ENCODE data around the gene NAPA. TPM values are rescaled to one million over a fixed set of nuclear protein-coding genes. Genes with fewer than 3 reads are reported as not detected.
"Not testable (repeated sequence)": the region's sequence is repeated elsewhere in the genome, so short reads cannot be mapped to it uniquely, and the experiment has no call there.

Gene NAPA
- polyA plus RNA-seq, 1 donor from 2014 or later, result 100 TPM

DNA sequence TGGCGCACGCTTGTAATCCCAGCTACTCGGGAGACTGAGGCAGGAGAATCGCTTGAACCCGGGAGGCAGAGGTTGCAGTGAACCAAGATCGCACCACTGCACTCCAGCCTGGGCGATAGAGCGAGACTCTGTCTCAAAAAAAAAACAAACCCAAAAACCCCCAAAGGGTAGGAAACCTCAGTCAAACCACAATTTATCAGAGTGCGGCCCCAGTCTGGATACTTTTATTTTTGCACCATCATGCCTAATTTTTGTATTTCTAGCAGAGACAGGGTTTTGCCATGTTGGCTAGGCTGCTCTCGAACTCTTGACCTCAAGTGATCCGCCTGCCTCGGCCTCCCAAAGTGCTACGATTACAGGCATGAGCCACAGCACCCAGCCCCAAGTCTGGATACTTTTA is 28.6 kb downstream of the NAPA start:
- not testable (repeated sequence) for H3K9ac ChIP-seq (ENCODE audit: low read length); H3K36me3 ChIP-seq (ENCODE audit: insufficient read depth, low read length); H2AFZ ChIP-seq (ENCODE audit: low read depth, low read length); H3K4me3 ChIP-seq (ENCODE audit: low read length); H3K9me2 ChIP-seq (ENCODE audit: insufficient read depth, low read length); H3K4me2 ChIP-seq (ENCODE audit: low read length); H3K79me2 ChIP-seq (replicated peaks; ENCODE audit: insufficient read depth, low read length); H3K27me3 ChIP-seq (ENCODE audit: insufficient read depth, low read depth, low read length); H4K20me1 ChIP-seq (ENCODE audit: insufficient read depth); H3K9me3 ChIP-seq (ENCODE audit: low read length); H3F3A ChIP-seq (ENCODE audit: insufficient read depth, low read length, poor library complexity, severe bottlenecking); H3K27ac ChIP-seq (ENCODE audit: low read length)

DNA sequence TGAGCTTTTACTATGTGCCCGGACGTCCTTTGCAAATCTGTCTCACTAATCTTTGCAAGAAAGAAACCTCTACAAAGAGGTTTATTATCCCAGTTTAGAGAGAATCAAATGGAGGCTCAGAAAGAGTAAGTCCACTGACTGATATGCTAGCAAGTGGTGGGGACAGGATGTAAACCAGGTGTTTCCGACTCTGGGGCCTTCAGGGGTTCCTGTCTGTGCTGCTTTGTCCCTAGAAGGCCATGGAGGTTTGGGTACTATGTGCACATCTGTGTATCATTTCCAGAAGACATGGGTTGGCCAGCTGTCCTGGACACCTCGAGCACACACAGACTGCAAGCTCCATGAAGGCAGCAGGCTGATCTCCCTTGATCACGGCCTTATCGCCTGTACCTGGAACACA is 29.7 kb downstream of the NAPA start:
- Histone ChIP-seq H3K9ac (ENCODE audit: low read length) (no peak overlapping the region), H3K79me2 (replicated peaks; ENCODE audit: insufficient read depth, low read length) (no peaks in the 10 kb centered on the region), H3K4me3 (ENCODE audit: low read length) (no peak overlapping the region), H3K9me3 (ENCODE audit: low read length) (no peaks in the 10 kb centered on the region), H4K20me1 (ENCODE audit: insufficient read depth) (no peaks in the 10 kb centered on the region), H3K9me2 (ENCODE audit: insufficient read depth, low read length) (no peaks in the 10 kb centered on the region), H3K36me3 (ENCODE audit: insufficient read depth, low read length) (no peaks in the 10 kb centered on the region), H3K4me2 (ENCODE audit: low read length) (no peak overlapping the region), H3F3A (ENCODE audit: insufficient read depth, low read length, poor library complexity, severe bottlenecking) (no peaks in the 10 kb centered on the region), H3K27ac (ENCODE audit: low read length) (no peak overlapping the region), H2AFZ (ENCODE audit: low read depth, low read length) (no peak overlapping the region), H3K27me3 (ENCODE audit: insufficient read depth, low read depth, low read length) (no peaks in the 10 kb centered on the region)
- TF ChIP-seq EP300 (conservative IDR thresholded peaks at IDR 0.05; ENCODE audit: poor library complexity, severe bottlenecking), result no peak
- TF ChIP-seq MXI1 (conservative IDR thresholded peaks at IDR 0.05; ENCODE audit: poor library complexity, severe bottlenecking), result no peak
- no peak for TF ChIP-seq EZH2 (IDR thresholded peaks at IDR 0.05; ENCODE audit: borderline replicate concordance, insufficient read depth, low read length, poor library complexity, severe bottlenecking)
- TF ChIP-seq, protein P1, sequence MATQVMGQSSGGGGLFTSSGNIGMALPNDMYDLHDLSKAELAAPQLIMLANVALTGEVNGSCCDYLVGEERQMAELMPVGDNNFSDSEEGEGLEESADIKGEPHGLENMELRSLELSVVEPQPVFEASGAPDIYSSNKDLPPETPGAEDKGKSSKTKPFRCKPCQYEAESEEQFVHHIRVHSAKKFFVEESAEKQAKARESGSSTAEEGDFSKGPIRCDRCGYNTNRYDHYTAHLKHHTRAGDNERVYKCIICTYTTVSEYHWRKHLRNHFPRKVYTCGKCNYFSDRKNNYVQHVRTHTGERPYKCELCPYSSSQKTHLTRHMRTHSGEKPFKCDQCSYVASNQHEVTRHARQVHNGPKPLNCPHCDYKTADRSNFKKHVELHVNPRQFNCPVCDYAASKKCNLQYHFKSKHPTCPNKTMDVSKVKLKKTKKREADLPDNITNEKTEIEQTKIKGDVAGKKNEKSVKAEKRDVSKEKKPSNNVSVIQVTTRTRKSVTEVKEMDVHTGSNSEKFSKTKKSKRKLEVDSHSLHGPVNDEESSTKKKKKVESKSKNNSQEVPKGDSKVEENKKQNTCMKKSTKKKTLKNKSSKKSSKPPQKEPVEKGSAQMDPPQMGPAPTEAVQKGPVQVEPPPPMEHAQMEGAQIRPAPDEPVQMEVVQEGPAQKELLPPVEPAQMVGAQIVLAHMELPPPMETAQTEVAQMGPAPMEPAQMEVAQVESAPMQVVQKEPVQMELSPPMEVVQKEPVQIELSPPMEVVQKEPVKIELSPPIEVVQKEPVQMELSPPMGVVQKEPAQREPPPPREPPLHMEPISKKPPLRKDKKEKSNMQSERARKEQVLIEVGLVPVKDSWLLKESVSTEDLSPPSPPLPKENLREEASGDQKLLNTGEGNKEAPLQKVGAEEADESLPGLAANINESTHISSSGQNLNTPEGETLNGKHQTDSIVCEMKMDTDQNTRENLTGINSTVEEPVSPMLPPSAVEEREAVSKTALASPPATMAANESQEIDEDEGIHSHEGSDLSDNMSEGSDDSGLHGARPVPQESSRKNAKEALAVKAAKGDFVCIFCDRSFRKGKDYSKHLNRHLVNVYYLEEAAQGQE (IDR thresholded peaks at IDR 0.05; ENCODE audit: borderline replicate concordance), result no peak
- no peak for TF ChIP-seq TAF1 (IDR thresholded peaks at IDR 0.05; ENCODE audit: low read depth)
- no peak for TF ChIP-seq SMC3 (conservative IDR thresholded peaks at IDR 0.05; ENCODE audit: poor library complexity)
- TF ChIP-seq RAD21 (conservative IDR thresholded peaks at IDR 0.05), result no peak
- no peak for TF ChIP-seq POLR2AphosphoS5 (IDR thresholded peaks at IDR 0.05)
- TF ChIP-seq, protein P2, sequence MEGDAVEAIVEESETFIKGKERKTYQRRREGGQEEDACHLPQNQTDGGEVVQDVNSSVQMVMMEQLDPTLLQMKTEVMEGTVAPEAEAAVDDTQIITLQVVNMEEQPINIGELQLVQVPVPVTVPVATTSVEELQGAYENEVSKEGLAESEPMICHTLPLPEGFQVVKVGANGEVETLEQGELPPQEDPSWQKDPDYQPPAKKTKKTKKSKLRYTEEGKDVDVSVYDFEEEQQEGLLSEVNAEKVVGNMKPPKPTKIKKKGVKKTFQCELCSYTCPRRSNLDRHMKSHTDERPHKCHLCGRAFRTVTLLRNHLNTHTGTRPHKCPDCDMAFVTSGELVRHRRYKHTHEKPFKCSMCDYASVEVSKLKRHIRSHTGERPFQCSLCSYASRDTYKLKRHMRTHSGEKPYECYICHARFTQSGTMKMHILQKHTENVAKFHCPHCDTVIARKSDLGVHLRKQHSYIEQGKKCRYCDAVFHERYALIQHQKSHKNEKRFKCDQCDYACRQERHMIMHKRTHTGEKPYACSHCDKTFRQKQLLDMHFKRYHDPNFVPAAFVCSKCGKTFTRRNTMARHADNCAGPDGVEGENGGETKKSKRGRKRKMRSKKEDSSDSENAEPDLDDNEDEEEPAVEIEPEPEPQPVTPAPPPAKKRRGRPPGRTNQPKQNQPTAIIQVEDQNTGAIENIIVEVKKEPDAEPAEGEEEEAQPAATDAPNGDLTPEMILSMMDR (IDR thresholded peaks at IDR 0.05; ENCODE audit: poor library complexity, severe bottlenecking), result no peak
